Left lobe of liver (tissue), 2 donors: ENCODE data around the gene TIMP2. TPM values are rescaled to one million over a fixed set of nuclear protein-coding genes. Genes with fewer than 3 reads are reported as not detected.
"Not testable (repeated sequence)": the region's sequence is repeated elsewhere in the genome, so short reads cannot be mapped to it uniquely, and the experiment has no call there.

Experiments used
- ATAC-seq: fragments of 200-7000 bp; cut with Tn5 transposase; one replicate; pipeline ENCODE4 v1.9.1; 2020; ENCODE audit warnings: mild to moderate bottlenecking, moderate library complexity
- DNase-seq: peaks from one replicate; pipeline ENCODE4 v3.0.0-alpha.2; 2020; ENCODE audit warnings: low spot score
- total RNA-seq: library from RNA; stranded (reverse); gene quantifications from one replicate; pipeline ENCODE4 v1.2.1, GENCODE V29; 2021
- donor health status: DM: no; HTN: no; CAD: no; lungs with moderate emphysema.
- donor health status: DM: no; HTN: yes; CAD: no.

The TIMP2 gene
- total RNA-seq, 1 donor from 2014 or later: 26.4 TPM

GRCh38 chr17:78933025-78933958 is 8.1 kb upstream of the TIMP2 start:
- peak; percentile 30 for ATAC-seq
- DNase-seq: no peak

DNA sequence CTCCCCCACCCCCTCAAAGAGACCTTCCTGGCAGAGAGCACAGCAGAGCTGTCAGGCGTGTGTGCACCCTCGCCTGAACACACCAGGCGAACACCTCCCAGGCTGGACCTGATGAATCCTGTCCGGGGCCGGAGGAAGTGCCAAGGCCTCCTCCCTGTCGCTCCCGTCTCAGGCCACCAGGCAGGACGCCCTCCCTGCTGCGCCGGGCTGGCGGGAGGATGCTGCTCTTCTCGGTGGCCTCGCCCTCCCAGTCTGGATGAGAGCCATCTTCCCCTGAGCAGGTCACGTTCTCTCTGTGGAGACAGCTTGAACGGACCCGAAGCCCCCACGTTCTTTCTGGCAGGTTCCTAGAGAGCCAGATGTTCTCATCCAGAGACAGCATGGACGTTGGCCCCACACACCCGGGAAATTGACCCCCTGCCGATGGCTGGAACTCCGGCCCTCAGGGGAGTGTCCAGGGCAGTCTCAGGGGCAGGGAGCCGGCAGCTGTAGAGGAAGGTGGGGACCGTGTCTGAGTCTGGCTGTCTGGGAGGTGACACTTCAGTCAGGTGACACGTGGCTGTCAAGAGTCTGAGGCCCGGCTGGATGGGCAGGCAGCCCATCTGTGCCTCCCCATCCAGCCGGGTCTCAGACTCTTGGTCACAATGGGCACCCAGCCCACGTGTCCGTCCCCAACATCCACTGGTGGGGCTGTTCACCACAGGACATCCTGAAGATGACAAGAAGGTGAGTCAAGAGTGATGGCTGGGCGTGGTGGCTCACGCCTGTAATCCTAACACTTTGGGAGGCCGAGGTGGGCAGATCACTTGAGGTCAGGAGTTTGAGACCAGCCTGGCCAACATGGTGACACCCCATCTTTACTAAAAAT is 5.0 kb upstream of the TIMP2 start:
- no peak for DNase-seq
- ATAC-seq: no peak

DNA sequence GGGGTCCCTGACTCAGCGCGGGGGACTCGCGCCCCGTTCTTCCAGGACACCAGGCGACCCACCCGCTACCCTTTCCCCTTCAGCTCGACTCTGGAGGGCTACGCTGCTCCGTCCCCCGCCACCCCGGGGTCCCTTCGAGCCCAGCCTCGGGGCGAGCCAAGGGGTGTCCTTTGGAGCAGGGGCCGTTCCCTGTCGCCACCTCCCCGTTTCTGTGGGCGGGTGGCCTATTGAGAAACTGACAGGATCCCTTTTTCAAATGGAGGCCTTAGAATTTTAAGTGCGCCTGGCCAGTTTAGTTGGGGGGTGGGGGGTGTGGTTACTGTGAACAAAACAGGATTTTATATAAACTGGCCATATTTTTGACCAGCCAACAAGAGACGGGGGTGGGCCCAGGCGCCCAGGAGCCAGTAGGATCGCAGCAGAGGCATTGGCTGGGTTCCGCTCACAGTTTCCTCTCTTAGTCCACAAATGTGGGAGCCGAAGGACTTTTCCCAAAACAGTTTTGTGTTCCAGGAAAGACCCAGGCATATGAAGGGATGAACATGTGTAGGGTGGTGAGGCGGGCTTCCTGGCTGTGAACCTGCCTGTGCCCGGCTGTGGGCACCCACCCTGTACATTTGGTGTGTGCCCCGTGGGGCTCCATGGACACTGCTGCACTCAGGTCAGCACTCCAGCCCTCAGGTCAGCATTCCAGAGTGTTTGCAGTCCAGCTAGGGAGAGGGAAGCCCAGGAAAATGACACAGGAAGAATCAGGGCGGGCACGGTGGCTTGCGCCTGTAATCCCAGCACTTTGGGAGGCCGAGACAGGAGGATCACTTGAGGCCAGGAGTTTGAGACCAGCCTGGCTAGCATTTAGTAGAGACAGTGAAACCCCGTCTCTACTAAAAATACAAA is 722 bp upstream of the TIMP2 start:
- DNase-seq: no peak
- ATAC-seq: peak; percentile 67

DNA sequence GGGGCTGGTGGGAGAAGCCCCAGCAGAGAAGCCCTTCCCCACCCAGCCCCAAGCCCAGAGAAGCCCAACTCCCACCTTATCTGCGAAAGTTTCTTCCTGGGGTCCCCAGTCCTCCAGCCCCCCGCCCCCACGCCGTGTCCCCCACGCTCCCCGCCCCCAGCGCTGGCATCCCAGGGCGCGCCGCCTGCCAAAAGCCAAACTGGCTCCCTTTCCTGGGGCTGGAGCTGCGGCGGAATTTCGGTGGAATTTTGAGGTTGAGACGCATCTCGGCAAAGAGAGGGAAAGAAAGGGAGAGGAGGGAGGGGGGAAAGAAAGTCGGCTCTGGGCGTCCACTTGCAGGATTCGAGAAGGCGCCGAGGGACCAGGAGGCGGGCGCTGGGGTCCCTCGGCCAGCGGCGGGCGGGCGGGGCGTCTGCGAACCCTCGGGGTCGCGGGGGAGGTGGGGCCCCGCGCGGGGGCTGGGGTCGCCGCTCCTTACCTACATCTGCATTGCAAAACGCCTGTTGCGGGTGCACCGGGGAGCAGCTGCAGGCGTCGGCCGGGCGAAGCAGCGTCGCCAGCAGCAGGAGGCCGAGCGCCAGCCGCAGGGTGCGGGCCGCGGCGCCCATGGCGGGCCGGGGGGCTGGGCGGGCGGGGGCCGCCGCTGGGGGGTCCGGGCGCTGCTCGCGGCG is 571 bp downstream of the TIMP2 start:
- DNase-seq (no peak), ATAC-seq (no peak)

DNA sequence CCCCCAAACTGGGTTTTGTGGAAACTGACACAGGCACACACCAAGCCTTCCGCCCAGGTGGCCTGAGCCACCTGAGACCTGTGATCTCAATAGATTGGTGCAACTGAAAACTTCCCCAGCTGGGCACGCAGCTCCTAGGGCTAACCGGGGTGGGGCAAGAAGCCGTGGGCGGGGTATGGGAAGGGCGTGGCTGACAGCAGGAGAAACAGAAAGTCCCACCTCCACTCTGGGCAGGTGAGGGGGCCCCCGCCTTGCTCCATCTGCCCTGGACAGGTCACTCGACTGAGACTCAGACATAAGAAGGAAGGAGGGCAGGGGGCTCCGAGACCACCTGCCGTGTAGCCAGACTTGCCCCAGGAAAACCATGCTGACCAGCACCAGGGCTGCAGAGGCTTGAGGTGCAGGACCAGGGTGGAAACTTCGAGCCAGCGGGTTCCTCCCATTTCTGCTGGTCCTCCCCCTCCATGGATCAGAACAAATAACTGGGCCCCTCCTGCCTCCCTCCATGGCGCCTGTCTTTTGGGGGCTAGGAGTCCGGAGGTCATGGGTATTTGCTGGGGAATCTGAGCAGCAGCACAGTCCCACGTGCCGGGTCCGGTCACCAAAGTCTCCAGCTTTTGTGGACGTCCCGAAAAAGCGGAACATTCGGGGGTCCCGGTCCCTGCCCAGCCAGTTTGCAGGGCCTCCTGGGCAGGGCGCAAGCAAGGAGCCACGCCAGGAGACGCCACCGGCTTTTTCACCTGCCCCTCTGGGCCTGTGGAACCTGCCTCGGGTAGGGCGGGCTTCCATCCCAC is 1.3 kb downstream of the TIMP2 start:
- ATAC-seq: peak; percentile 17
- DNase-seq: no peak

DNA sequence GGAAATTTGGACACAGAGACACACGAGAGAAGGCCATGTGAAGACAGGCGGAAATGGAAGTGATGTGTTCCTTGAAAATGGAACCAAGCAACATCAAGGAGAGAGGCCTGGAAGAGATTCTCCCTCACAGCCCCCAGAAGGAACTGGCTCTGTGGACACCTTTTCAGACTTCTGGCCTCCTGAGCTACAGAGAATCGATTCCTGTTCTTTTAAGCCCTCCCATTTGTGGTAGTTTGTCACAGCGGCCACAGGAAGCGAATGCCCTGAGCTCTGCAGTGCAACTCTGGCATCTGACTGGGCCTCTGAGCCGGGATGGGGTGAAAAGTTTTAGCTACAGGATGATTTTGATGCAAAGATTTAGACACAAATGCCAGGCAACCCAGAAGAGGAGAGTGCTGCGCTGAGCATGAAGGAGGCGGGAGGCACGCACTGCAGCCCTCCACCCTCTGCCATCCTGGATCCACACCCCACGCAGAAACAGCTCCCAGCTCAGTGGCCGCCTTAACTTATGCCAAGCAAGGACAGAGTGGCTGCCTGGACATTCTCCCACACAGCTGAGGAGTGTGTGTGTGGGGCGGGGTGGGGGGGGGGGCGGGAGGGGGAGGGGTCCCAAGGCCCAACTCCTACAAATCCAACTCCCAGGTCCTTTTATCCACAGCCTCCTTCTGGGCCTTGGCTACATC is 2.2 kb downstream of the TIMP2 start:
- ATAC-seq: no peak
- no peak for DNase-seq

DNA sequence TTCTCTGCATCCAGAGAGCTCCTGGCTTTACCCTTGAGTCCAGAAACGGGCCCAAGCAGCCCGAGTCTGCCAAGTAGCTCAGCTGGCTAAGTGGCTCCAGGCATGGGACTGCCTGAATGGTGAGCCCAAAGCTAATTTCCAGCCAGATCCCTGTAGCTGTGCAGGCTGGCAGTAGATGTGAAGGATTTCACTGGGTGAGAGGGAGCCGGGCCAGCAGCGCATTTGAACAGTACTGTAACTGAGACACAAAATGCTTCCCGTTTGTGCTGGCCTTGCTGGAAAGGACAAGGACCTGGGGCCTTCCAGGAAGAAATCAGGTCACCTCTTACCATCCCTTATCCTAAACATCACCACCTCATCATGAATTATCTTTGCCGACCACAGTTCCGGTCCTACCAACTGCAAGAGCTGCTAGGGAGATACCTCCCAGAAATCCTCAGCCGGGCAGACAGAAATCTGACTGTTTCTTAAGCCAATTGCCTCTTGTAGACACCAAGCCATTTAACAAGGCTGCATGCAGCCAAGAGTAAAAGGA is 3.7 kb downstream of the TIMP2 start:
- no peak for ATAC-seq

DNA sequence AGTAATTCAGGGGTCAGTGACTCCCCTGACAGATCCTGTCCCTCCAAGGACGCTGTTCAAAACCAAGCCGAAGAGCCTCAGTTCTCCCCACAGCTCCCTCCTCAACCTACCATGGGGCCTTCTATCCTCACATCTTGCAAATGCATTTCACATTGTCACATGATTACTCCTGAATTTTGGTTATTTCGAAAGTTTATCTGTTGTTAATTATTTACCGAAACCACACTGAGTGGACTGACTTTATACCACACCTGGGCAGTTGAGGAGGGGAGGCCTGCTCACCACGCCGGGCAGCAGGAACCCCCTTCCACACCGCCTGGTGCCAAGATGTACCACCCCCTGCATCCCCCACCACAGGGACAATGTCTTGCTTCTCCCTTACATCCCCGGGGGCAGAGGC is 4.7 kb downstream of the TIMP2 start:
- no peak for DNase-seq
- ATAC-seq: peak; percentile 67

More for the DNA sequence above, 3.7 kb downstream of the TIMP2 start:
- DNase-seq: no peak

DNA sequence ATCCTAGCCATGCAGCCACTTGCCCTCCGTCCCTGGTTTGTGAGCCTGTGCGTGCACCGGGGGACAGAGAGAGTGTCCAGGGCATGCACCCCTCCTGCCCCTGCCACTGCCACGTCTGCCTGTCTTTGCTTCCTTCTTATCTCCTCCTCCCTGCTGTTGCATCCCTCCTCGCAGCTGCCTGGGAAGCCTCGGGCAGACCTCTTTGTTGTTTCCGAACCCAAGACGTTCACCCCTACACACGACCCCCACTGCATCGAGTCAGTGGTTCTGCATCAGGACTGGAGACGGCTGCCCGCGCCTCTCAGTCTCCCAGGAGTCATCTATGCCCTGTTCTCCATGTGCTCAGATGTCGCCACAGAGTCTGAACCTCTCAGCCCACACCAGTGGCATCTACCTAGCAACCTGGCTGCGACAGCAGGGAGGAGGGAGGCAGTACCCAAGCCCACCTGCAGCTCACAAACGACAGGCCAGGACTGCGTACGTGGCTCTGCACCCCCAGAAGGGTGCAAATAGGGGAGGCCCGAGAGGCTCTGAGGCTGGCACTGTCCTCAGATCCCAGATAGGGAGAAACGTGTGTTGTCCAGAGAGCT is 5.2 kb downstream of the TIMP2 start:
- DNase-seq (no peak), ATAC-seq (no peak)

- ATAC-seq: no peak
- no peak for DNase-seq
Measured at GRCh38 chr17:78918979-78919378, 6.2 kb downstream of the TIMP2 start.

DNA sequence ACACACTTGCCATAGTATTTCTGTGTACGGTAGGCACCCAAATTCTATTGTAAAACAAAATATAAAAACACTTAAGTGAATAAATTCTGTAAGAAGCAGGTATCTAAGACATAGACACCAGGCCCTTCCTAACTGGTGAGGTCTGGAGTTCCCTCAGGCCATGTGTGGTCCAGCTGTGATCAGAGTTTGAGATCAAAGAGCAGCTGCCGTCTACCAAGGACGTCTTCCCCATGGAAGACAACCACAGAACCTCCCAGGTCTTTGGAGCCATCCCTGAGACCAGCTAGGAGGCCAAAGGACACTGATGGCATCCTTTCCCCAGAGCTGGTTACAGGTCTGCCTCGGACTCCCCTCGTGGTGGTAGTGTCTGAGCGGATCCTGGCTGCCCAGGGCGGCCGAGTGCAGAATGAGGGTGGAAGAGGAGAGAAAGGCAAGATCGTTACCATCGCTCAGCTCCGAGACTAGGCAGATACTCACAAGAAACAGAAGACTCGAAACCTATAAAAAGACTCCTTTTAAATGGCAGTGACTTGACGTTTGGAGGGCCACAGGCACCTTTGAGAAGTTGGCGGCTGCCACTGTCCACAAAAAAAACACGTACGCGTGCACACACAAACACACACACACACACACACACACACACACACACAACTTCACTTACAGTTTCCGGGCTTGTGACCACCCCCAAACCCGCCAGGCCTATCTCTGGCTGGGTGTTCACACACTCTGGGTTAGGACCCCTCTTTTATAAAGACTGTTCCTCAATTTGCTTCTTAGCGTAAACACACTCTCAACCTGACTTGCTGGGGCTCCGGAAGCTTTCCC is 7.5 kb downstream of the TIMP2 start:
- no peak for DNase-seq
- ATAC-seq: no peak

- ATAC-seq (peak; percentile 50), DNase-seq (no peak)
Measured at GRCh38 chr17:78915872-78916632, 9.1 kb downstream of the TIMP2 start.

GRCh38 chr17:78913115-78913514 is 12.1 kb downstream of the TIMP2 start:
- DNase-seq: no peak
- ATAC-seq: no peak

DNA sequence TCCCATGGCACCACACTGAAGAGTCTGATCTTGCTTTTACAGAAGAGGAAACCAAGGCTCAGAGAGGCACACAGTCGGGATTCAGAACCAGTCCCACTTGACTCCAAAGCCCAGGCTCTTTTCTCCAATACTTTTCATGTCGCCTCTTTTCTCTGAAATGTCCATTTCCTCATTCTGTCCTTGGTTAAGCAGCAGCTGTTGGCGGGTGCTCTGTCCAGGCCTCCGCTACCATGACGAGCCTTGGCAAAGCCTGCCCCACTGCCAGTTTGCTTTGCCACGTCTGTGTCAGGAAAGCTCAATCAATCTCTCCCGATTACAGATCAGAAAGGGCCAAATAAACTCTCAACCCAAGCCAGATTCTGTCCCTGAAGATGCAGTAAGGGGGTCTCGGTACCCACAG is 13.1 kb downstream of the TIMP2 start:
- DNase-seq: no peak

GRCh38 chr17:78911543-78911942 is 13.6 kb downstream of the TIMP2 start:
- ATAC-seq, DNase-seq: not testable (repeated sequence)

More for the DNA sequence above, 13.1 kb downstream of the TIMP2 start:
- no peak for ATAC-seq

DNA sequence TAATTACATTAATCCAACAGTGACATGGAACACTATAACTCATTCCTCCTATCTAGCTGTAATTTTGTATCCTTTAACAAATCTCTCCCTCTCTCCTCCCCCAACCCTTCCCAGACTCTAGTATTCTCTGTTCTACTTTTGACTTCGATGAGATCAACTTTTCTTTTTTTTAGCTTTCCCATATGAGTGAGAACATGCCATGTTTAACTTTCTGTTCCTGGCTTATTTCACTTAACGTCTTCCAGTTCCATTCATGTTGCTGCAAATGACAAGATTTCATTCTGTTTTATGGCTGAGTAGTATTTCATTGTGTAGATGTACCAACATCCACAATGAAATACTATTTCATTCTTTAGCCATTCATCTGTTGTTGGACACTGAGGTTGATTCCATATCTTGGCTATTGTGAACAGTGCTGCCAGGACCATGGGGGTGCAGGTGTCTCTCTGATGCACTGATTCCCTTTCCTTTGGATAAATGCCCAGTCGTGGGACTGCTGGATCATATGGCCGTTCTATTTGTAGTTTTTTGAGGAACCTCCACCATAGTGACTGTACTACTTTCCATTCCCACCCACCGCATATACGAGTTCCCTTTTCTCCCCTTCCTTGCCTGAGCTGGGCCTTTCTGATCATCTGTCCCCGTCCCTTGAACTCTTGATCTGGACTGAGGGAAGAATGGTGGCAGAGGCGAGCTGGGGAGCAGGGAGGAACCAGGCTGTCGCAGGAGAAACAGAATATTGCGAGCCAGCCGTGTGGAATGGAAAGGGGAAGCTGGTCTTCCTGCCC is 14.5 kb downstream of the TIMP2 start:
- ATAC-seq (peak; percentile 54), DNase-seq (no peak)
